ENCODE measurements around the gene TRIAP1.
A peak's percentile ranks its signal among the peaks of the same experiment; 100 is the strongest.
"Not testable (repeated sequence)": the region's sequence is repeated elsewhere in the genome, so short reads cannot be mapped to it uniquely, and the experiment has no call there.

Gene TRIAP1

DNA sequence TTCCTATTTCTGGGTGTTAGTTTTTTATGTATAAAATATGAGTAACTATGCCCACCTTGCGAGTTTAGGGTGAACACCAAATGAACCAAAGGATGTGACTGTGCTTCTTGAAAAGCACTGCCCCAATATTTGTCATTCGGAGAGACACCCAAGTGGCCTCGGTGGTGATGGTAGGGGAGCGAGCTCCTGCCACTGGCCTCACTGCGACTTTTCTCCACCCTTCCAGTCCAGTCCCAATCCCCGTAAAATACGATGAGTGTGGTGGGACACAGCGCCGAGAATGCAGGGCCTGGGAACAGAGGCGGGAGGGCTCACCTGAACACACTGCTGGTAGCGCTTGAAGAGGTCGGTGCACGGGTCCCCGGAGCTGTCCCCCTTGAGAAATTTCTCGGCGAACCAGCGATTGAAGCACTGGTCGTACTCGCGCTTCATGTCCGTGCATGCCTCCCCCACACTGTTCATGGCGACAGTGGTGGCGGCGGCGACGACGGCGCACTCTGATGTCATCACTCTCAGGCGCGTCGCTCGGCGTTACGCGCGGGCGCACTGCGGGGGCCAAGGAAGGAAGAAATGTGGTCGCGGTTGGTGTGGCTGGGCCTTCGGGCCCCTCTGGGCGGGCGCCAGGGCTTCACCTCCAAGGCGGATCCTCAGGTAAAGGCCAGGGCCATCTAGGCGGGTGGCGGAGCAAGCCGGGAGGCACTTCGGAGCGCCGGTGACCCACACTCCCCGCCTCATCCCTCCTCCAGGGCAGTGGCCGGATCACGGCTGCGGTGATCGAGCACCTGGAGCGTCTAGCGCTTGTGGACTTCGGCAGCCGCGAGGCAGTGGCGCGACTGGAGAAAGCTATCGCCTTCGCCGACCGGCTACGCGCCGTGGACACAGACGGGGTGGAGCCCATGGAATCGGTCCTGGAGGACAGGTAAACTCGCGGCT, at the start of gene TRIAP1, which contains the start of gene GATC:
TRIAP1 (minus strand) TSS at position 474 of the 933 bp plus-strand sequence; CDS start at position 462, 12 bp downstream.
GATC (plus strand) TSS at position 534 of the 933 bp plus-strand sequence; CDS start at position 571, 37 bp downstream.
- peak; percentile 76 to 83 for DNase-seq (ENCODE audit: low read depth in 2 of 2)

DNA sequence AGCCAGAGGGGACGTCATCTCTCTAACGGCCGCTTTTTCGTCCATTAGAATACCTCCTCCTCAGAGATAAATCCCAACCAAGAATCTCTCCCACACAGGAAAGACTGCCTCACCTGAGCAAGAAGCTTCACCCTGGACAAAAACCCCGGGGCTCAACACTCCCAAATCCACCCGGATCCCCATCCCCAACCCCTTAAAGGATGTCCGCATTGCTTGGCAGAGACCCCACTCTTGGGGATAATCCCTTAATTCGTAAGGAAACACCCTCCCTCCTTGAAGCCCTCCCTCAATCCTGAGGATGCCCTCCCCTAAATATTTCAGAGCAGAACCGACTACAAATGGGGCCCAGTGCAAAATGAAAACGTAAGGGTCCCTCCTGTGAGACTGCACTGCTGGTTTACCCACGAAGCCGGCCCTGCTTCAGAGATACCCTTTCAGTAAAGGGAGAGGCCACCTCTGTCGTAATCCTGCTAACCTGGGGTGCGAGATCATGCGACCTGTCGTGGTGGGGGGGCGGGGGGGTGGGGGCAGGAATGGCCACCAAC, 49.1 kb upstream of the TRIAP1 start:
- DNase-seq (ENCODE audit: low read depth in 2 of 2): no peak

DNA sequence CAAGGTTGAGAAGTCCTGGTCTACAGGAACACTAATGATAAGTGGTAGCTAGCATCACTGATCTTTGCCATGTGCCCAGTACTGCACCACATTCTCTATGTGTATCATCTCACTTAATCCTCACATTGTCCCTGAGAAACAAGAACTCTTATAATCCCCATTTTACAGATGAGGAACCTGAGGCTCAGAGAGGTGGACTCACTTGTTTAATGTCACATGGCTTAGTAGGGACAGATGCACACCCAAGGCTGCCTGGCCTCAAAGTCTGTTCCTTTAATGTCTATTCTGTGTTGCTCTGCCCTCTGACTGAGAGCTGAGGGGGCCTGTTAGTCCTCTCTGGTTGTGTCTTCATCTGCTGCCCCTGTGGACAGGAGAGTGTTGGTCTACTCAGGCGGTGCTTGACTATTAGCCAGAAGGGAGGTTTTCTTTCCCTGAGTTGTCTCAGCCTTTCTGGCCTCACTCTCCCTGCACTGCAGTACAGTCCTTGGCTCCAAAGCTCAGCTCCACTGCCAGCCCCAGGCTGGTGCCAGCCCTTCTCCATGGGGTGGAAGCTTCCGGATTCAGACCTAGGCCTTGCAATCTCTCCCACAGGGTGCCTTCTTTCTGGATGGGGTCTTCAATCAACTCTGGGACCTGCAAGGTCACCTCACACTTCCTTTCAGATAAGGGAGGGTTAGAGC, 44.8 kb upstream of the TRIAP1 start:
- DNase-seq (ENCODE audit: low read depth in 2 of 2): no peak

DNA sequence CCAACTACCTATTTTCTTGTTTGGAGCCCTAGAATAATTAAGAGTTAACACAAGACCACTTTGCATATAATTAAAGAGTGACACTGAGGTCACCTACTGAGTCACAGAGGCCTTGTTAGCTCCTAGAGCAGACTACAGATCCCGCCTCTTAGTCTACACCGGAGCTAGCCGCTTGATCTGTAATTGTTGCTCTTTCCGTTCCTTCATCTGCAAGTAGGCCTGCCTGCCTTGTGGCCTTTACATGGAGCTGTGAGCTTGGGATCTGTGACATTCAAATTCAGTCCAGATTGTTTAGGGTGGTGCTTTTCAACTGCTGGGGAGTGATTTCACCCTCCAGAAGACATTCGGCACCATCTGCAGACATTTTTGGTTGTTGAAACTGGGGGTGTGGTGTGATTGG, 44.1 kb upstream of the TRIAP1 start:
- DNase-seq (ENCODE audit: low read depth in 2 of 2): no peak

DNA sequence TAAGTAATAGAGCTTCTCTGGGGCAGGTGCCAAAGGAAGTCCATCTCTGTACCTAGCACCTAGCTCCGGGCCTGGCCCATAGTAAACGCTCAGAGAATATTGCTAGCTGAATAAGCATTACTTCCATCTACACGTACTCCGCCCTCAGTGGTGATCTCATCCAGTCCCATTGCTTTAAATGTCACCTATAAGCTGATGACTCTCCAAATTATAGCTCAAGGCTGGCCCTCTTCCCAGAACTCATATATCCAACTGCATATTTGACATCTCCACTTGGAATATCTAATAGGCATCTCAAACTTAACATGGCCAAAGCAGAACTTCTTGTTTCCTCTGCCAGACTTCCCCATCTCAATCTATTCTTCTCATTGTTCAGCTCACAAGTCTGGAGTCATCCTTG, 42.8 kb upstream of the TRIAP1 start:
- DNase-seq (ENCODE audit: low read depth in 2 of 2): no peak

- DNase-seq (ENCODE audit: low read depth in 2 of 2): no peak
These were observed 42.0 kb upstream of the TRIAP1 start for GRCh38 chr12:120488057-120488640.

- not testable (repeated sequence) for DNase-seq (ENCODE audit: low read depth in 2 of 2)
These were observed 41.4 kb upstream of the TRIAP1 start for GRCh38 chr12:120487552-120487951.

DNA sequence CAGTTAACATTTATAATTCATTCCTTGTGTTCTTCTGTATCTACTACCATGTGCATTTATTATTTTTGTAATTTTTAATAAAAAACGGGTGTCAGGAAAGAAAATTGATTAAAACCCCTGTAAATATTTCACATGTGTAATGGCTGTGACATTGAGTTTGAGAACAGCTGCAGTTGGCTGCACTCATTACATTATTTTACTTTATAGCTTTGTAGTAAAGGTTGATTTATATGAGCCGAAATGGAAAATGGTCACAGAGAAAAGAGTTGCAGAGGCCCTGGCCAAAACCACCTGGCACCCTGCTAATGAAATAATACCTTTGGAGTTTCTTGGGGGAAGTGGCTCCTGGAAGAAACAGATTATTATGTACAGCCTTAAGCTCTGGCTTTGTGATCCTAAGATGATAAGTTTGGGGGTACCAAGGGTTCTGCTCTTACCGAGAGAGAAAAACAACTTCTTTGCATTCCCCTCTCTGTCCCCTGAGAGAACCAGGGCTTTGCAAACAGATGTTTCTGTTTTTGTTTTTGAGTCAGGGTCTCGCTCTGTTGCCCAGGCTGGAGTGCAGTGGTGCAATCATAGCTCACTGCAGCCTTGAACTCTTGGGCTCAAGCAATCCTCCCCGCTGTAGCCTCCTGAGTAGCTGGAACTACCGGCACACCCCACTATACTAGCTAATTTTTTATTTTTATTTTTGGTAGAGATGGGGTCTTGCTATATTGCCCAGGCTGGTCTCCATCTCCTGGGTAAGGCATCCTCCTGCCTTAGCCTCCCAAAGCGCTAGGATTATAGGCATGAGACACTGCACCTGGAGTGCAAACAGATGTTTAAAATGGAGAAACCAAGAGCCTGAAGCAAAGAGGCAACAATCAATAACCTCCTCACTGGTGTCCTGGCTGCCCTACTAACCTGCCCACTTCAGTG, 40.0 kb upstream of the TRIAP1 start:
- DNase-seq (ENCODE audit: low read depth in 2 of 2): no peak

DNA sequence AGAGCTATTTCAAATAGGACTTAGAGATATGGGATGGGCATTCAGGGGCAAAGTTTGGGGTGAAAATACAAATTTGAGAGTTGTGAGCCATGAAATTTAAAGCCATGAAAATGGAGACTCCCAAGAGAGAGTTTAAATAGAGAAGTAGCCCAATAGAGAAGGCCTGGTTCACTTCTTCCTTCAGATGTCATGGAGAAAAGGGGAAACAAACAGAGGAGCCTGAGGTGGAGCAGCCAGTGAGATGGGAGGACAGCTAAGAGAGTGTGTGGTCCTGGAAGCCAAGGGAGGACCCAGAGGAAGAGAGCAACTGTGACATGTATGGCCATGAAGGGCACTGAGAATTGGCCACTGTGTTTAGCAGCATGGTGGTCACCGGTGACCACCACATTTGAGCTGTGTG, 37.4 kb upstream of the TRIAP1 start:
- DNase-seq (ENCODE audit: low read depth in 2 of 2): no peak

DNA sequence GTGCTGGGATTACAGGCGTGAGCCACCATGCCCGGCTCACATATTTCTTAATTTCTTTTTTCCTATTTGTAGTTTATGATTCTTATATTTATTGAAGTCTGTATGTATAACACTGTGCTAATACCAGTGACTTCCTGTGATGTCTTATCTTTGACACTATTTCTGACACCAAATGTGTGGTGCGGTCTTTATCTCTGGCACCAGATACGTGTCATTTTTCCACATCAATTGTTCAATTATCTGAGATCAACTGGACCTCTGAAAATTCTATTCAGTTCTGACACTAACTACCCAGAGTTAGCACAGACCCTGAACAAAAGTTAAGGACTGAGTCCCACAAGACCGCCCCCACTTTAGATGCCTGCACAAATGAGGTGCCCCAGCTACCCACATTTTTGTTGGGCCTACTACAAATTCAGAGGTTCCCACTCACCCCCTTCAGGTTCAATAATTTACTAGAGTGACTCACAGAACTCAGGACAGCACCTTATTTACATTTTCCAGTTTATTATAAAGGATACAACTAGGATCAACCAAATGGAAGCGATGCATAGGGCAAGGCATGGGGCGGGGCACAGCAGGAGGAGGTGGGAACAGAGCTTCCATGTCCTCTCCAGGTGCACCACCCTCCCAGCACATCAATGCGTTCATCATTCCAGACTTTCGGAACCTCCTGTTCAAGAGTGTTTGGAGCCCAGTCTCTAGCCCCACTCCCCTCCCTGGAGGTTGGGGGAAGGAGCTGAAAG, 35.0 kb upstream of the TRIAP1 start:
- no peak for DNase-seq (ENCODE audit: low read depth in 2 of 2)

DNA sequence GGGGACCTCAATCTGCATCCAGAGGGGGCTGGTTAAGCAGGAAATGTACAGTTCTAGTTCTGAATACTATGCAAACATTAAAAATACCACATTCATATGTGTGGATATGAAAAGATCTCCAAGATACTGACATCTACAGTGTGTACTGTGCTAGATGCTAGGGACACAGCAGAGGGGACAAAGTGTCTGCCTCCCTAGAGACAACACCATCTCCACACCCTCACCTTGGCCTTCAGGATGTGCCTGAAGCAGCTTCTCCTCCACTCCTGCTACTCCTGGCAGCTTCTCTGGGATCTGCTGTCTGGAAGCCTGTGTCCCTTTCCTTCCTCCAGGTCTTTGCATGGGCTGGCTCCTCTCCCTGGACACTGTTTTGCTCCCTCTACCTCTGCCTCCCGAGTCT, 34.0 kb upstream of the TRIAP1 start:
- DNase-seq (ENCODE audit: low read depth in 2 of 2): no peak

DNA sequence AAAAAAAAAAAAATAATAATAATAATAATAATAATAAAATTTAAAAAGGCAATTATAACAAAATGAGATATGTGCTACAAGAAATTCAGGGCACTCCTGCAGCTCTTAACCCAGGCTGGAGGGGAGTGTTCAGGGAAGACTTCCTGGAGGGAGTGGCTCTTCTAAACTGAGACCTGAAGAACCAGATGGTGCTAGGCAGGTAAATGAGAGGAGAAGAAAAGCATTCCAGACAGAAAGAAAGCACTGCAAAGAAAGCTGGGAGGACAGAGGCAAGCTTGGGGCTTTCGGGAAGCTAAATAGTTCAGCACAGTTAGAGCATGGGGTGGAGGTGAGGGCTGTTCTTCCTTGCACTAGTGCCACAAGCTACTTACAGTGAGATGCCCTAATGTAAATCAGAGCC, 33.3 kb upstream of the TRIAP1 start:
- no peak for DNase-seq (ENCODE audit: low read depth in 2 of 2)

- no peak for DNase-seq (ENCODE audit: low read depth in 2 of 2)
These were observed 29.5 kb upstream of the TRIAP1 start for GRCh38 chr12:120475643-120476042.

DNA sequence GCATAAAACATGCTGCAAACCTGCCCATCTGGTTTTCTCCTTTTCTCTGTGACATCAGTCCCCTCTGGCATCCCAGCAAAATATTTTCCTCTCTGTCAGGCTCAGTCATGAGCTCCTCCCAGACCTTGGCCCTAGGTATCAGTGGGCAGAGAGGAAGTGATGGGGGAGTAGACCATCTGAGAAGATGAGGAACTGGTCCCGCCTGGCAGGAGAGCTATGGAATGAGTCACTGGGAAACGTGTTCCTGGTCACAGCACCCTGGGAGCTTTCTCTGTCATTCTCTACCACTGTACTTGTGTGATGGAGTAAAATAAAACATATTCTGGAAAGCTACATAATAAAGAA, 28.4 kb upstream of the TRIAP1 start:
- DNase-seq (ENCODE audit: low read depth in 2 of 2): no peak

GRCh38 chr12:120473807-120474615, 27.8 kb upstream of the TRIAP1 start:
- DNase-seq (ENCODE audit: low read depth in 2 of 2): no peak

- no peak for DNase-seq (ENCODE audit: low read depth in 2 of 2)
These were observed 26.3 kb upstream of the TRIAP1 start for GRCh38 chr12:120472521-120472920.

- DNase-seq (ENCODE audit: low read depth in 2 of 2): no peak
These were observed 24.1 kb upstream of the TRIAP1 start for GRCh38 chr12:120470150-120470784.

- DNase-seq (ENCODE audit: low read depth in 2 of 2): peak; percentile 94 to 95
These were observed 23.4 kb upstream of the TRIAP1 start, which contains the start of gene SRSF9 for GRCh38 chr12:120469450-120470149. Gene SRSF9, minus strand, starts transcription at chr12:120469748. Its CDS starts 139 bp downstream, at chr12:120469609.
